Liver (tissue), 9 donors: ENCODE measurements around the gene UIMC1. TPM values are rescaled to one million over a fixed set of nuclear protein-coding genes. Genes with fewer than 3 reads are reported as not detected.

ENCODE experiments used
- DNase-seq: peaks from one replicate; pipeline ENCODE4 v3.0.0-alpha.2; 2017; ENCODE audit warnings: low spot score
- H3K27ac ChIP-seq, 2 donors: one replicate each; pipeline ENCODE4 v1.7.0; 2013; ENCODE audit warnings: inconsistent platforms in 2 of 2, low read length in 2 of 2, control low read depth in 1 of 2, low read depth in 1 of 2, mild to moderate bottlenecking in 1 of 2
- H3K27me3 ChIP-seq, 4 donors: one replicate each; pipeline versions ENCODE4 v1.6.1 to v1.7.0; 2013; ENCODE audit warnings: low read length in 3 of 4, inconsistent platforms in 1 of 4, mild to moderate bottlenecking in 1 of 4, moderate library complexity in 1 of 4; ENCODE audit not compliant: control insufficient read depth in 4 of 4, insufficient read depth in 4 of 4
- H3K36me3 ChIP-seq, 4 donors: one replicate each; pipeline versions ENCODE4 v1.6.1 to v1.7.0; 2013; ENCODE audit warnings: low read length in 3 of 4, mild to moderate bottlenecking in 3 of 4, low read depth in 1 of 4, moderate library complexity in 1 of 4; ENCODE audit not compliant: control insufficient read depth in 4 of 4, insufficient read depth in 3 of 4
- H3K4me1 ChIP-seq, 4 donors: one replicate each; pipeline versions ENCODE4 v1.6.1 to v1.7.0; 2013; ENCODE audit warnings: low read length in 3 of 4, mild to moderate bottlenecking in 3 of 4, moderate library complexity in 1 of 4; ENCODE audit not compliant: control insufficient read depth in 4 of 4, insufficient read depth in 4 of 4
- H3K4me3 ChIP-seq, 3 donors: one replicate each; pipeline versions ENCODE4 v1.6.1 to v1.7.0; 2013; ENCODE audit warnings: low read length in 3 of 3, control low read depth in 1 of 3, low read depth in 1 of 3, mild to moderate bottlenecking in 1 of 3
- H3K9ac ChIP-seq, 2 donors: one replicate each; pipeline ENCODE4 v1.7.0; 2013; ENCODE audit warnings: low read length in 2 of 2, mild to moderate bottlenecking in 2 of 2, moderate library complexity in 2 of 2, control low read depth in 1 of 2, low read depth in 1 of 2
- H3K9me3 ChIP-seq, 4 donors: one replicate each; pipeline versions ENCODE4 v1.6.1 to v1.7.0; 2013; ENCODE audit warnings: low read length in 3 of 4; ENCODE audit not compliant: control insufficient read depth in 4 of 4
- EGR1 ChIP-seq, 2 donors: IDR thresholded peaks; 2 replicates each; pipeline ENCODE4 v1.6.1; 2016 to 2018; ENCODE audit warnings: antibody characterized with exemption in 2 of 2, low read depth in 2 of 2
- FOXA1 ChIP-seq: IDR thresholded peaks from 2 replicates; pipeline ENCODE4 v1.6.1; 2016; ENCODE audit warnings: antibody characterized with exemption
- FOXA2 ChIP-seq: IDR thresholded peaks from 2 replicates; pipeline ENCODE4 v1.6.1; 2016; ENCODE audit warnings: antibody characterized with exemption
- GABPA ChIP-seq, 2 donors: IDR thresholded peaks in 1 of 2; conservative IDR thresholded peaks in 1 of 2; 2 replicates each; pipeline ENCODE4 v1.6.1; 2016; ENCODE audit warnings: antibody characterized with exemption in 2 of 2, mild to moderate bottlenecking in 1 of 2, moderate library complexity in 1 of 2
- HNF4A ChIP-seq, 2 donors: conservative IDR thresholded peaks; 2 replicates each; pipeline ENCODE4 v1.6.1; 2016; ENCODE audit warnings: antibody characterized with exemption in 2 of 2, mild to moderate bottlenecking in 2 of 2
- HNF4G ChIP-seq: IDR thresholded peaks from 2 replicates; pipeline ENCODE4 v1.6.1; 2016; ENCODE audit warnings: antibody characterized with exemption
- JUND ChIP-seq, 2 donors: IDR thresholded peaks; 2 replicates each; pipeline ENCODE4 v1.6.1; 2016; ENCODE audit warnings: antibody characterized with exemption in 2 of 2
- NR2F2 ChIP-seq: IDR thresholded peaks from 2 replicates; pipeline ENCODE4 v1.6.1; 2016; ENCODE audit warnings: antibody characterized with exemption
- RAD21 ChIP-seq, 2 donors: IDR thresholded peaks; 2 replicates each; pipeline ENCODE4 v1.6.1; 2016; ENCODE audit warnings: antibody characterized with exemption in 2 of 2, mild to moderate bottlenecking in 2 of 2
- RXRA ChIP-seq, 2 donors: IDR thresholded peaks; 2 replicates each; pipeline ENCODE4 v1.6.1; 2017 to 2018; ENCODE audit warnings: antibody characterized with exemption in 2 of 2, mild to moderate bottlenecking in 1 of 2
- SP1 ChIP-seq: IDR thresholded peaks from 2 replicates; pipeline ENCODE4 v1.6.1; 2018; ENCODE audit warnings: antibody characterized with exemption, mild to moderate bottlenecking
- TAF1 ChIP-seq: conservative IDR thresholded peaks from 2 replicates; pipeline ENCODE4 v1.6.1; 2016; ENCODE audit warnings: antibody characterized with exemption, mild to moderate bottlenecking
- YY1 ChIP-seq: IDR thresholded peaks from 2 replicates; pipeline ENCODE4 v1.6.1; 2016; ENCODE audit warnings: antibody characterized with exemption, mild to moderate bottlenecking
- WGBS: extraction: QIAGEN DNeasy Blood & Tissue Kit; methylation state at CpG from one replicate; pipeline ENCODE4 v1.1.7; 2013; 5-methylcytosine and 5-hydroxymethylcytosine counted together
- polyA plus RNA-seq, 2 donors: library from polyadenylated mRNA; stranded (reverse) in 1 of 2; unstranded in 1 of 2; fragments of 200-250 nt in 1 of 2; fragments of >200 nt in 1 of 2; fragmentation: Nextera tagmentation in 1 of 2; extraction: Ambion mirVana in 1 of 2; gene quantifications; one replicate each; pipeline versions ENCODE4 v1.2.1 to v1.2.3, GENCODE V29; 2013 to 2015
- total RNA-seq, 2 donors: library from RNA; depleted of rRNA; stranded (reverse); fragments of >200 nt; gene quantifications; one replicate each; pipeline ENCODE4 v1.2.3, GENCODE V29; 2014
- TF ChIP-seq, protein P1 (sequence below): fragments of 150-350 bp; IDR thresholded peaks from 2 replicates; pipeline ENCODE4 v1.5.1; 2017; ENCODE audit warnings: improper control_type of control experiment, low read depth, low read length; ENCODE audit not compliant: missing input control
- TF ChIP-seq, protein P2 (sequence below): IDR thresholded peaks from 2 replicates; pipeline ENCODE4 v1.6.1; 2016; ENCODE audit warnings: antibody characterized with exemption
- TF ChIP-seq, protein P3 (sequence below): IDR thresholded peaks from 2 replicates; pipeline ENCODE4 v1.6.1; 2016; ENCODE audit warnings: antibody characterized with exemption
- TF ChIP-seq, protein P4 (sequence below): IDR thresholded peaks from 2 replicates; pipeline ENCODE4 v1.6.1; 2016; ENCODE audit warnings: antibody characterized with exemption
- TF ChIP-seq, protein P5 (sequence below): IDR thresholded peaks from 2 replicates; pipeline ENCODE4 v1.6.1; 2016; ENCODE audit warnings: antibody characterized with exemption, mild to moderate bottlenecking
- donor health status: healthy.
- donor health status: healthy.
- donor health status: healthy.
- donor health status: healthy.
- donor health status: healthy.

UIMC1 gene
- total and polyA plus RNA-seq, 4 donors = 5.9 to 26.0 (median 11.7) TPM

DNA sequence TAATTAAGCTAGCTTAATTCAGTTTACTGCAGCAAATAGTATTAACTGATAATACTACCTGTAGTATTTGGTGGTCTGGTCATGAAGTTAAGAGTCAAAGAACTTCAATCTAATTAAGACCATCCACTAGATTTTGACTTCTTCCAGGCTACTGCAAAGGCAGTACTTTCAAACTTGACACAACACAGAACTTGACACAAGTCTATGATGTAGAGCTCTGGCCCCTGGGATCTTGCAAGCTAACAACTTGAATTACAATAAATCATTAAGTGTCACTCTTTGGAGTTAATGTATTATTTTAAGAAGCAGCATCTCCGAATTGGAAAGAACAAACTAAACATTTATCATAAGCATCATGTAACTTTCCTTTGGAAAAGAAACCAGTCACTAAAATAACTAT lies 40.9 kb downstream of the UIMC1 start:
- no peak for DNase-seq
- H3K27ac ChIP-seq = no peak overlapping the region
- peaks cover 0 to 2% (median 0%) of the 10 kb centered on the region in 4 donors for H3K4me1 ChIP-seq
- WGBS = 86% methylated on average over 1 of the region's 1 CpG
- no peaks in the 10 kb centered on the region for H3K27me3 ChIP-seq
- H3K36me3 ChIP-seq = peaks cover 7 to 20% (median 19%) of the 10 kb centered on the region in 4 donors
- no peak for TF ChIP-seq JUND (IDR thresholded peaks at IDR 0.05)
- no peaks in the 10 kb centered on the region for H3K9me3 ChIP-seq
- no peak overlapping the region for H3K4me3 ChIP-seq
- H3K9ac ChIP-seq = no peak overlapping the region

DNA sequence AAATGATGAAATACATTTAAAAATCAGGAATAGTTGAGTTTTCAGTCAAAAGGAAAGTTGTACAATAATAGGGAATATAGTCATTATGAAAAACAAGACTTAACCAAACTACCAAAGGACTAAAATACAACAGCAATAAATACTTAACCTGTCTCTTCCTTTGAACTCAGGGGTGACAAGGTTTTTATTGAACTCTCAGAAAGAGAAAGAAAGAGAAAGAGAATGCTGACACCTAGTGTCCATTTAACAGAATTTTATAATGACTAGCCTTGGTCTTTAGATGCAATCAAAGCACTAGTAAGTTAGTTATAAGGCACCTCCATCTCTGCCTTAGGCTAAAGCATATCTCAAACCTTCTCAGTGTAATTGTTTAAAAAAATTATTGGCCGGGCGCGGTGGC lies 47.5 kb downstream of the UIMC1 start:
- H3K36me3 ChIP-seq = peaks cover 4 to 12% (median 7%) of the 10 kb centered on the region in 4 donors
- no peak for DNase-seq
- 67% methylated on average over 3 of the region's 3 CpGs for WGBS

More for the DNA sequence above, 47.5 kb downstream of the UIMC1 start:
- H3K9me3 ChIP-seq = no peaks in the 10 kb centered on the region
- no peak overlapping the region for H3K9ac ChIP-seq
- no peaks in the 10 kb centered on the region for H3K27me3 ChIP-seq
- H3K27ac ChIP-seq = no peak overlapping the region
- no peaks in the 10 kb centered on the region for H3K4me1 ChIP-seq
- no peak for TF ChIP-seq RXRA (IDR thresholded peaks at IDR 0.05)
- no peak for TF ChIP-seq EGR1 (IDR thresholded peaks at IDR 0.05; ENCODE audit: low read depth in 2 of 2)
- TF ChIP-seq, protein P1, sequence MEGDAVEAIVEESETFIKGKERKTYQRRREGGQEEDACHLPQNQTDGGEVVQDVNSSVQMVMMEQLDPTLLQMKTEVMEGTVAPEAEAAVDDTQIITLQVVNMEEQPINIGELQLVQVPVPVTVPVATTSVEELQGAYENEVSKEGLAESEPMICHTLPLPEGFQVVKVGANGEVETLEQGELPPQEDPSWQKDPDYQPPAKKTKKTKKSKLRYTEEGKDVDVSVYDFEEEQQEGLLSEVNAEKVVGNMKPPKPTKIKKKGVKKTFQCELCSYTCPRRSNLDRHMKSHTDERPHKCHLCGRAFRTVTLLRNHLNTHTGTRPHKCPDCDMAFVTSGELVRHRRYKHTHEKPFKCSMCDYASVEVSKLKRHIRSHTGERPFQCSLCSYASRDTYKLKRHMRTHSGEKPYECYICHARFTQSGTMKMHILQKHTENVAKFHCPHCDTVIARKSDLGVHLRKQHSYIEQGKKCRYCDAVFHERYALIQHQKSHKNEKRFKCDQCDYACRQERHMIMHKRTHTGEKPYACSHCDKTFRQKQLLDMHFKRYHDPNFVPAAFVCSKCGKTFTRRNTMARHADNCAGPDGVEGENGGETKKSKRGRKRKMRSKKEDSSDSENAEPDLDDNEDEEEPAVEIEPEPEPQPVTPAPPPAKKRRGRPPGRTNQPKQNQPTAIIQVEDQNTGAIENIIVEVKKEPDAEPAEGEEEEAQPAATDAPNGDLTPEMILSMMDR = peak; percentile 54
- TF ChIP-seq, protein P2, sequence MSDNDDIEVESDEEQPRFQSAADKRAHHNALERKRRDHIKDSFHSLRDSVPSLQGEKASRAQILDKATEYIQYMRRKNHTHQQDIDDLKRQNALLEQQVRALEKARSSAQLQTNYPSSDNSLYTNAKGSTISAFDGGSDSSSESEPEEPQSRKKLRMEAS = no peak
- no peak for TF ChIP-seq HNF4A (conservative IDR thresholded peaks at IDR 0.05)
- TF ChIP-seq NR2F2 = no peak
- TF ChIP-seq FOXA1 = no peak
- TF ChIP-seq, protein P3, sequence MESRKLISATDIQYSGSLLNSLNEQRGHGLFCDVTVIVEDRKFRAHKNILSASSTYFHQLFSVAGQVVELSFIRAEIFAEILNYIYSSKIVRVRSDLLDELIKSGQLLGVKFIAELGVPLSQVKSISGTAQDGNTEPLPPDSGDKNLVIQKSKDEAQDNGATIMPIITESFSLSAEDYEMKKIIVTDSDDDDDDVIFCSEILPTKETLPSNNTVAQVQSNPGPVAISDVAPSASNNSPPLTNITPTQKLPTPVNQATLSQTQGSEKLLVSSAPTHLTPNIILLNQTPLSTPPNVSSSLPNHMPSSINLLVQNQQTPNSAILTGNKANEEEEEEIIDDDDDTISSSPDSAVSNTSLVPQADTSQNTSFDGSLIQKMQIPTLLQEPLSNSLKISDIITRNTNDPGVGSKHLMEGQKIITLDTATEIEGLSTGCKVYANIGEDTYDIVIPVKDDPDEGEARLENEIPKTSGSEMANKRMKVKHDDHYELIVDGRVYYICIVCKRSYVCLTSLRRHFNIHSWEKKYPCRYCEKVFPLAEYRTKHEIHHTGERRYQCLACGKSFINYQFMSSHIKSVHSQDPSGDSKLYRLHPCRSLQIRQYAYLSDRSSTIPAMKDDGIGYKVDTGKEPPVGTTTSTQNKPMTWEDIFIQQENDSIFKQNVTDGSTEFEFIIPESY = no peak
- TF ChIP-seq, protein P4, sequence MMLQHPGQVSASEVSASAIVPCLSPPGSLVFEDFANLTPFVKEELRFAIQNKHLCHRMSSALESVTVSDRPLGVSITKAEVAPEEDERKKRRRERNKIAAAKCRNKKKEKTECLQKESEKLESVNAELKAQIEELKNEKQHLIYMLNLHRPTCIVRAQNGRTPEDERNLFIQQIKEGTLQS = no peak
- TF ChIP-seq, protein P5, sequence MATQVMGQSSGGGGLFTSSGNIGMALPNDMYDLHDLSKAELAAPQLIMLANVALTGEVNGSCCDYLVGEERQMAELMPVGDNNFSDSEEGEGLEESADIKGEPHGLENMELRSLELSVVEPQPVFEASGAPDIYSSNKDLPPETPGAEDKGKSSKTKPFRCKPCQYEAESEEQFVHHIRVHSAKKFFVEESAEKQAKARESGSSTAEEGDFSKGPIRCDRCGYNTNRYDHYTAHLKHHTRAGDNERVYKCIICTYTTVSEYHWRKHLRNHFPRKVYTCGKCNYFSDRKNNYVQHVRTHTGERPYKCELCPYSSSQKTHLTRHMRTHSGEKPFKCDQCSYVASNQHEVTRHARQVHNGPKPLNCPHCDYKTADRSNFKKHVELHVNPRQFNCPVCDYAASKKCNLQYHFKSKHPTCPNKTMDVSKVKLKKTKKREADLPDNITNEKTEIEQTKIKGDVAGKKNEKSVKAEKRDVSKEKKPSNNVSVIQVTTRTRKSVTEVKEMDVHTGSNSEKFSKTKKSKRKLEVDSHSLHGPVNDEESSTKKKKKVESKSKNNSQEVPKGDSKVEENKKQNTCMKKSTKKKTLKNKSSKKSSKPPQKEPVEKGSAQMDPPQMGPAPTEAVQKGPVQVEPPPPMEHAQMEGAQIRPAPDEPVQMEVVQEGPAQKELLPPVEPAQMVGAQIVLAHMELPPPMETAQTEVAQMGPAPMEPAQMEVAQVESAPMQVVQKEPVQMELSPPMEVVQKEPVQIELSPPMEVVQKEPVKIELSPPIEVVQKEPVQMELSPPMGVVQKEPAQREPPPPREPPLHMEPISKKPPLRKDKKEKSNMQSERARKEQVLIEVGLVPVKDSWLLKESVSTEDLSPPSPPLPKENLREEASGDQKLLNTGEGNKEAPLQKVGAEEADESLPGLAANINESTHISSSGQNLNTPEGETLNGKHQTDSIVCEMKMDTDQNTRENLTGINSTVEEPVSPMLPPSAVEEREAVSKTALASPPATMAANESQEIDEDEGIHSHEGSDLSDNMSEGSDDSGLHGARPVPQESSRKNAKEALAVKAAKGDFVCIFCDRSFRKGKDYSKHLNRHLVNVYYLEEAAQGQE = peak; percentile 26
- TF ChIP-seq JUND (IDR thresholded peaks at IDR 0.05) = no peak
- no peak for TF ChIP-seq YY1
- no peak for TF ChIP-seq TAF1
- TF ChIP-seq HNF4G = no peak
- TF ChIP-seq RAD21 (IDR thresholded peaks at IDR 0.05) = peak; percentile 72 to 80
- no peak for TF ChIP-seq GABPA (IDR thresholded peaks at IDR 0.05 in 1 of 2, conservative IDR thresholded peaks at IDR 0.05 in 1 of 2)
- TF ChIP-seq SP1 = no peak
- no peak for TF ChIP-seq FOXA2
- no peak overlapping the region for H3K4me3 ChIP-seq
